Measurements from ENCODE around the gene PRCC.

DNA sequence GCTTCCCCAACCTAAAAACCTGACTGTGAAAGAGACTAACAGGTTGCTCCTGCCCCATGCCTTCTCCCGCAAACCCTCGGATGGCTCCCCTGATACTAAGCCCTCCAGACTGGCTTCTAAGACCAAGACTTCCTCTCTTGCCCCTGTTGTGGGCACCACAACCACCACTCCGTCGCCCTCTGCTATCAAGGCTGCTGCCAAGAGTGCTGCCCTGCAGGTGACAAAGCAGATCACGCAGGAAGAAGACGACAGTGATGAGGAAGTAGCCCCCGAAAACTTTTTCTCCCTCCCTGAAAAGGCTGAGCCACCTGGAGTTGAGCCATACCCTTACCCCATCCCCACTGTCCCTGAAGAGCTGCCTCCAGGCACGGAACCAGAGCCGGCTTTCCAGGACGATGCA lies 19.3 kb downstream of the PRCC start:
- TF ChIP-seq, protein P1, sequence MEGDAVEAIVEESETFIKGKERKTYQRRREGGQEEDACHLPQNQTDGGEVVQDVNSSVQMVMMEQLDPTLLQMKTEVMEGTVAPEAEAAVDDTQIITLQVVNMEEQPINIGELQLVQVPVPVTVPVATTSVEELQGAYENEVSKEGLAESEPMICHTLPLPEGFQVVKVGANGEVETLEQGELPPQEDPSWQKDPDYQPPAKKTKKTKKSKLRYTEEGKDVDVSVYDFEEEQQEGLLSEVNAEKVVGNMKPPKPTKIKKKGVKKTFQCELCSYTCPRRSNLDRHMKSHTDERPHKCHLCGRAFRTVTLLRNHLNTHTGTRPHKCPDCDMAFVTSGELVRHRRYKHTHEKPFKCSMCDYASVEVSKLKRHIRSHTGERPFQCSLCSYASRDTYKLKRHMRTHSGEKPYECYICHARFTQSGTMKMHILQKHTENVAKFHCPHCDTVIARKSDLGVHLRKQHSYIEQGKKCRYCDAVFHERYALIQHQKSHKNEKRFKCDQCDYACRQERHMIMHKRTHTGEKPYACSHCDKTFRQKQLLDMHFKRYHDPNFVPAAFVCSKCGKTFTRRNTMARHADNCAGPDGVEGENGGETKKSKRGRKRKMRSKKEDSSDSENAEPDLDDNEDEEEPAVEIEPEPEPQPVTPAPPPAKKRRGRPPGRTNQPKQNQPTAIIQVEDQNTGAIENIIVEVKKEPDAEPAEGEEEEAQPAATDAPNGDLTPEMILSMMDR (optimal IDR thresholded peaks at IDR 0.05 in 1 of 3, IDR thresholded peaks at IDR 0.05 in 1 of 3, conservative IDR thresholded peaks at IDR 0.05 in 1 of 3; ENCODE audit: extremely low read depth in 1 of 3, insufficient read depth in 2 of 3, low read length in 3 of 3): no peak
- TF ChIP-seq EZH2 (IDR thresholded peaks at IDR 0.05; ENCODE audit: low read length): no peak

Data from keratinocyte (primary cell).